Measurements from ENCODE around the gene CTNNA2. TPM values are rescaled to one million over a fixed set of nuclear protein-coding genes. Genes with fewer than 3 reads are reported as not detected.
"Not testable (repeated sequence)": the region's sequence is repeated elsewhere in the genome, so short reads cannot be mapped to it uniquely, and the experiment has no call there.

Gene CTNNA2
- total RNA-seq, 3 donors from 2014 or later = 0.29 to 4.2 (median 1.1) TPM

DNA sequence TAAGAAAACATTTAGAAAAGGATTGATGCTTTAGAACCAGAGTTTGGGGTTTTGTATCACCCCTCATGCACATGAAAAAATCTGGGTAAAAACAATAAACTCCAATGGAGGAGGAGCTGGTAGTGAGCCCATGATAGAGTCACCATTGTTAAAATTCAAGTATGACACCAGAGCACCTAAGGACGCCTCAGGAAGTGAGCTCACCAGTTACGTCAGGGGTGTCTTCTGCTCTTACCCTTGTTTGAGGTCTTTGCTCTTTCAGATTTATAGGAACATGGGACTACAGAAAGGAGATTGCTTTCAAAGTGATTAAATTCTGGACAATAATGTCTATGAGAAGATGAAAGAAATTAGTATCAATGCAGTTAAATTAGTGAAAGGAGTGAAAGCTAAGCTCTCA is 685.2 kb downstream of the CTNNA2 start:
- intact Hi-C loops (cut with DNase I, micrococcal nuclease) = no loop called here
- no peaks in the 10 kb centered on the region for H3K4me1 ChIP-seq (ENCODE audit: low read depth)
- H3K4me3 ChIP-seq = no peak overlapping the region
- no peak for ATAC-seq
- H3K9me3 ChIP-seq = no peaks in the 10 kb centered on the region
- H3K36me3 ChIP-seq (ENCODE audit: low read depth) = no peaks in the 10 kb centered on the region
- no peak for DNase-seq
- TF ChIP-seq, protein P1, sequence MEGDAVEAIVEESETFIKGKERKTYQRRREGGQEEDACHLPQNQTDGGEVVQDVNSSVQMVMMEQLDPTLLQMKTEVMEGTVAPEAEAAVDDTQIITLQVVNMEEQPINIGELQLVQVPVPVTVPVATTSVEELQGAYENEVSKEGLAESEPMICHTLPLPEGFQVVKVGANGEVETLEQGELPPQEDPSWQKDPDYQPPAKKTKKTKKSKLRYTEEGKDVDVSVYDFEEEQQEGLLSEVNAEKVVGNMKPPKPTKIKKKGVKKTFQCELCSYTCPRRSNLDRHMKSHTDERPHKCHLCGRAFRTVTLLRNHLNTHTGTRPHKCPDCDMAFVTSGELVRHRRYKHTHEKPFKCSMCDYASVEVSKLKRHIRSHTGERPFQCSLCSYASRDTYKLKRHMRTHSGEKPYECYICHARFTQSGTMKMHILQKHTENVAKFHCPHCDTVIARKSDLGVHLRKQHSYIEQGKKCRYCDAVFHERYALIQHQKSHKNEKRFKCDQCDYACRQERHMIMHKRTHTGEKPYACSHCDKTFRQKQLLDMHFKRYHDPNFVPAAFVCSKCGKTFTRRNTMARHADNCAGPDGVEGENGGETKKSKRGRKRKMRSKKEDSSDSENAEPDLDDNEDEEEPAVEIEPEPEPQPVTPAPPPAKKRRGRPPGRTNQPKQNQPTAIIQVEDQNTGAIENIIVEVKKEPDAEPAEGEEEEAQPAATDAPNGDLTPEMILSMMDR (IDR thresholded peaks at IDR 0.05) = no peak

GRCh38 chr2:80199504-80199903 is 686.7 kb downstream of the CTNNA2 start:
- H3K4me1 ChIP-seq (ENCODE audit: low read depth) = no peaks in the 10 kb centered on the region
- intact Hi-C loops (cut with DNase I, micrococcal nuclease) = no loop called here
- no peak overlapping the region for H3K4me3 ChIP-seq
- TF ChIP-seq, protein P1 (IDR thresholded peaks at IDR 0.05) = no peak
- H3K9me3 ChIP-seq = peaks cover 5% of the 10 kb centered on the region
- ATAC-seq (no peak), DNase-seq (no peak)
- H3K36me3 ChIP-seq (ENCODE audit: low read depth) = no peaks in the 10 kb centered on the region

- H3K9me3 ChIP-seq; H3K4me1 ChIP-seq (ENCODE audit: low read depth); ATAC-seq; DNase-seq; intact Hi-C loops (cut with DNase I, micrococcal nuclease); H3K36me3 ChIP-seq (ENCODE audit: low read depth); H3K4me3 ChIP-seq: not testable (repeated sequence)
Observed at GRCh38 chr2:80203929-80204328, 691.1 kb downstream of the CTNNA2 start.

- H3K9me3 ChIP-seq = peaks cover 5% of the 10 kb centered on the region
- TF ChIP-seq, protein P1 (IDR thresholded peaks at IDR 0.05) = no peak
- H3K4me1 ChIP-seq (ENCODE audit: low read depth) = no peaks in the 10 kb centered on the region
- intact Hi-C loops (cut with DNase I, micrococcal nuclease) = no loop called here
- ATAC-seq (no peak), DNase-seq (no peak)
- no peak overlapping the region for H3K4me3 ChIP-seq
- H3K36me3 ChIP-seq (ENCODE audit: low read depth) = no peaks in the 10 kb centered on the region
Observed at GRCh38 chr2:80205498-80205897, 692.6 kb downstream of the CTNNA2 start.

GRCh38 chr2:80209458-80209857 is 696.6 kb downstream of the CTNNA2 start:
- DNase-seq (no peak), ATAC-seq (no peak)
- Histone ChIP-seq H3K9me3 (no peaks in the 10 kb centered on the region), H3K36me3 (ENCODE audit: low read depth) (no peaks in the 10 kb centered on the region), H3K4me3 (no peak overlapping the region), H3K4me1 (ENCODE audit: low read depth) (no peaks in the 10 kb centered on the region)
- intact Hi-C loops (cut with DNase I, micrococcal nuclease) = no loop called here
- TF ChIP-seq, protein P1 (IDR thresholded peaks at IDR 0.05) = no peak

- ATAC-seq (no peak), DNase-seq (no peak)
- intact Hi-C loops (cut with DNase I, micrococcal nuclease) = no loop called here
- H3K4me1 ChIP-seq (ENCODE audit: low read depth) = no peaks in the 10 kb centered on the region
- H3K4me3 ChIP-seq = no peak overlapping the region
- H3K9me3 ChIP-seq = no peaks in the 10 kb centered on the region
- TF ChIP-seq, protein P1 (IDR thresholded peaks at IDR 0.05) = no peak
- H3K36me3 ChIP-seq (ENCODE audit: low read depth) = no peaks in the 10 kb centered on the region
Observed at GRCh38 chr2:80217446-80217845, 704.6 kb downstream of the CTNNA2 start.
